DOHH2 (cell line): ENCODE data around the gene TGDS.

Experiments used
- H3F3A ChIP-seq: fragments of 200-600 bp; sonication (generic), shearing (Covaris generic); 2 replicates; pipeline ENCODE4 v1.6.0; 2016; ENCODE audit warnings: antibody characterized with exemption, mild to moderate bottlenecking; ENCODE audit not compliant: control insufficient read depth, insufficient read depth
- H3K27ac ChIP-seq: fragments of 200-600 bp; sonication (generic); 2 replicates; pipeline ENCODE4 v1.5.1; 2014; ENCODE audit warnings: low read depth, mild to moderate bottlenecking, low read length, moderate library complexity
- H3K27me3 ChIP-seq: fragments of 200-600 bp; sonication (generic); 2 replicates; pipeline ENCODE4 v1.6.1; 2014; ENCODE audit warnings: mild to moderate bottlenecking, low read length, mixed read lengths; ENCODE audit not compliant: control insufficient read depth
- H3K36me3 ChIP-seq: fragments of 200-600 bp; sonication (generic); 2 replicates; pipeline ENCODE4 v1.6.1; 2014; ENCODE audit warnings: mild to moderate bottlenecking, low read length, moderate library complexity, mixed read lengths; ENCODE audit not compliant: control insufficient read depth
- H3K4me1 ChIP-seq: fragments of 200-600 bp; sonication (generic); 2 replicates; pipeline ENCODE4 v1.6.1; 2014; ENCODE audit warnings: mild to moderate bottlenecking, low read length, mixed read lengths; ENCODE audit not compliant: control insufficient read depth
- H3K4me2 ChIP-seq: fragments of 200-600 bp; sonication (generic); 2 replicates; pipeline ENCODE4 v1.6.0; 2014; ENCODE audit warnings: mild to moderate bottlenecking, low read length, moderate library complexity
- H3K4me3 ChIP-seq: fragments of 200-600 bp; sonication (generic); 2 replicates; pipeline ENCODE4 v1.5.1; 2014; ENCODE audit warnings: mild to moderate bottlenecking, low read length, mixed read lengths
- H3K79me2 ChIP-seq: fragments of 200-600 bp; sonication (generic); 2 replicates; pipeline ENCODE4 v1.6.1; 2014; ENCODE audit warnings: mild to moderate bottlenecking, low read length, mixed read lengths; ENCODE audit not compliant: control insufficient read depth
- H3K9me2 ChIP-seq: fragments of 200-600 bp; sonication (generic); replicated peaks from 2 replicates; pipeline ENCODE4 v1.6.1; 2014; ENCODE audit warnings: mild to moderate bottlenecking, low read length, mixed read lengths; ENCODE audit not compliant: control insufficient read depth
- H3K9me3 ChIP-seq: fragments of 200-600 bp; sonication (generic); 2 replicates; pipeline ENCODE4 v1.6.1; 2014; ENCODE audit warnings: antibody characterized with exemption, low read length, mixed read lengths; ENCODE audit not compliant: control insufficient read depth, insufficient read depth
- H4K20me1 ChIP-seq: fragments of 200-600 bp; sonication (generic); 2 replicates; pipeline ENCODE4 v1.6.0; 2014; ENCODE audit warnings: low read depth, mild to moderate bottlenecking, antibody characterized with exemption, low read length, moderate library complexity; ENCODE audit not compliant: control insufficient read depth, insufficient read depth
- CTCF ChIP-seq: fragments of 200-600 bp; sonication (generic); IDR thresholded peaks from one replicate; pipeline ENCODE4 v1.5.1; 2014; ENCODE audit warnings: antibody characterized with exemption, mild to moderate bottlenecking, low read depth, low read length; ENCODE audit not compliant: poor library complexity, severe bottlenecking
- EZH2phosphoT487 ChIP-seq: fragments of 200-600 bp; sonication (generic); IDR thresholded peaks from 2 replicates; pipeline ENCODE4 v1.6.1; 2017; ENCODE audit warnings: borderline replicate concordance, mild to moderate bottlenecking, antibody characterized with exemption, low read length, moderate library complexity, mixed read lengths

The TGDS gene

GRCh38 chr13:94585543-94586101 is 10.3 kb downstream of the TGDS start:
- Histone ChIP-seq H3K4me1 (no peaks in the 10 kb centered on the region), H3K27me3 (no peaks in the 10 kb centered on the region), H3K36me3 (peaks cover 59% of the 10 kb centered on the region), H3K9me2 (no peaks in the 10 kb centered on the region), H3K4me2 (no peak overlapping the region), H4K20me1 (no peaks in the 10 kb centered on the region), H3F3A (no peaks in the 10 kb centered on the region), H3K27ac (no peak overlapping the region), H3K9me3 (no peaks in the 10 kb centered on the region), H3K79me2 (peaks cover 26% of the 10 kb centered on the region), H3K4me3 (no peak overlapping the region)
- TF ChIP-seq EZH2phosphoT487, result no peak
- TF ChIP-seq CTCF, result no peak

GRCh38 chr13:94583926-94584325 is 12.0 kb downstream of the TGDS start:
- no peak overlapping the region for H3K27ac ChIP-seq
- H3K4me2 ChIP-seq, result no peak overlapping the region
- peaks cover 67% of the 10 kb centered on the region for H3K36me3 ChIP-seq
- no peaks in the 10 kb centered on the region for H3K4me1 ChIP-seq
- H4K20me1 ChIP-seq, result no peaks in the 10 kb centered on the region
- no peaks in the 10 kb centered on the region for H3K9me2 ChIP-seq
- H3K9me3 ChIP-seq, result no peaks in the 10 kb centered on the region
- no peaks in the 10 kb centered on the region for H3F3A ChIP-seq
- no peaks in the 10 kb centered on the region for H3K27me3 ChIP-seq
- H3K4me3 ChIP-seq, result no peak overlapping the region
- peaks cover 21% of the 10 kb centered on the region for H3K79me2 ChIP-seq
- TF ChIP-seq EZH2phosphoT487 (no peak), CTCF (no peak)

DNA sequence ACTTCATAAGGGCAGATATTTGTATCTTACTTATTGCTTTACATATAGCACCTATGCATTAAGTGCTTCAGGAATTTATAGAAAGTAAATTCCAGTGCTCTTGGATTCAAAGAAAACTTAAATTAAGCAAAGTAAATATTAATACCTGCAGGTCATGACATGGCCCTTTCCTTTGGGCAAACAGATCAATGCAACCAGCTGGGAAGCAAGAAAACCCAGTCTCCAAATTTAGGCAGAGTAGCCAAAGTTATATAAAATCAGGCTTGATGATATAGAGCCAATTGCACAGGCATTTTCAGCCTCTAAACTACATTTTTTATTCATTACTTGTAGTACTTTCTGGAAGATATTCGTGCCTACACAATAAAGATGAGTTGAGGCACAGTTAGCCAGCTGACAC is 16.9 kb downstream of the TGDS start:
- no peaks in the 10 kb centered on the region; the same call in 1 of the 2 replicates for H3K79me2 ChIP-seq
- no peak overlapping the region for H3K4me2 ChIP-seq
- TF ChIP-seq EZH2phosphoT487, result no peak
- no peak overlapping the region for H3K4me3 ChIP-seq
- H3K27ac ChIP-seq, result no peak overlapping the region
- H3K9me3 ChIP-seq, result no peaks in the 10 kb centered on the region
- peaks cover 86% of the 10 kb centered on the region for H3K36me3 ChIP-seq
- no peaks in the 10 kb centered on the region for H3F3A ChIP-seq
- no peaks in the 10 kb centered on the region for H3K27me3 ChIP-seq
- no peaks in the 10 kb centered on the region for H4K20me1 ChIP-seq
- H3K4me1 ChIP-seq, result no peaks in the 10 kb centered on the region
- H3K9me2 ChIP-seq, result no peaks in the 10 kb centered on the region

DNA sequence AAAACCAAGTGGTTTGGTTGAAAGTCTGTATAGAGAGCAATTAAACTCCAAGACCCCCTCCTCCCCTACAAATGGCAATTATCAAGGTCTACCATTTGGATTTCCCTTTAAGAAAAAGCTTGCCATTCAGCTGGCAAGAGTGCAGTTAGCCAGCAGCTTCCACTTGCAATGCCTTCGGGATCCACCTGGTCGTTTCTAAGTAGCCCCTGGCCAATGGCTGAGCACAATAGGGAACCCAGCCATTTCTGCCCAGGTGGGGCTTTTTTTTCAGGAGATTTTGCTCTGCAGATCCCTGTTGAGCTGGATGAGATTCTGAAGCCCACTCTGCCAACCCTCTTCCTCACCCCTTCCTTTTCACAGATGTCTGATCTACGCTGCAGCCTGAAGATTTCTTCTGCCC is 26.3 kb downstream of the TGDS start:
- Histone ChIP-seq H3K79me2 (no peaks in the 10 kb centered on the region), H3K27me3 (no peaks in the 10 kb centered on the region), H3K4me2 (no peak overlapping the region), H3K9me2 (no peaks in the 10 kb centered on the region), H3K9me3 (no peaks in the 10 kb centered on the region), H4K20me1 (no peaks in the 10 kb centered on the region), H3K4me3 (no peak overlapping the region), H3K36me3 (peaks cover 38% of the 10 kb centered on the region), H3K4me1 (no peaks in the 10 kb centered on the region), H3K27ac (no peak overlapping the region), H3F3A (no peaks in the 10 kb centered on the region)
- TF ChIP-seq CTCF, result no peak
- no peak for TF ChIP-seq EZH2phosphoT487
